Endothelial cell of umbilical vein (primary cell): ENCODE measurements around the gene PARS2. TPM values are rescaled to one million over a fixed set of nuclear protein-coding genes. Genes with fewer than 3 reads are reported as not detected.

Experiments used
- BruUV-seq: library from RNA; stranded (reverse); fragments of 400-500 nt; replicated peaks from 2 replicates; lab custom pipeline; 2021; lab: Mats Ljungman, UMichigan
- CTCF ChIA-PET: fragments of 300-600, 350-600 bp; sonication (Branson Sonifier 250); formaldehyde crosslinking; loops from one replicate; lab custom pipeline; 2021; ENCODE audit warnings: antibody characterized with exemption, inconsistent platforms; lab: Charles Lee
- POLR2A ChIA-PET: fragments of 300-600, 350-600 bp; sonication (Branson Sonifier 250); formaldehyde crosslinking; loops from one replicate; lab custom pipeline; 2021; ENCODE audit warnings: antibody characterized with exemption, inconsistent platforms; lab: Charles Lee
- DNase-seq: peaks from one replicate; pipeline ENCODE4 v3.0.0-alpha.2; 2011; ENCODE audit warnings: low read depth, low spot score
- FAIRE-seq: peaks from 2 replicates; lab custom pipeline; 2011; peaks lifted over from hg19 to GRCh38; lab: Jason Lieb, UNC
- H2AFZ ChIP-seq: 2 replicates; pipeline ENCODE4 v1.6.0; 2012; ENCODE audit warnings: low read depth, low read length, control low read depth, inconsistent platforms
- H3K27ac ChIP-seq: 2 replicates; pipeline ENCODE4 v1.5.1; 2011; ENCODE audit warnings: low read depth, mild to moderate bottlenecking, control low read depth, low read length, moderate library complexity; ENCODE audit not compliant: insufficient read depth
- H3K27me3 ChIP-seq, 2 experiments: 2 replicates each; pipeline versions ENCODE4 v1.6.0 to v1.6.1; 2011; ENCODE audit warnings: low read length in 2 of 2, mixed read lengths in 1 of 2; ENCODE audit not compliant: control insufficient read depth in 2 of 2, insufficient read depth in 2 of 2
- H3K36me3 ChIP-seq, 2 experiments: 2 replicates in 1 of 2; 3 replicates in 1 of 2; pipeline ENCODE4 v1.5.1; 2011; ENCODE audit warnings: low read length in 2 of 2, mild to moderate bottlenecking in 1 of 2, moderate library complexity in 1 of 2; ENCODE audit not compliant: control insufficient read depth in 2 of 2, insufficient read depth in 2 of 2; ENCODE audit errors: extremely low read depth in 1 of 2
- H3K4me1 ChIP-seq: 3 replicates; pipeline ENCODE4 v1.5.1; 2011; ENCODE audit warnings: mild to moderate bottlenecking, low read length; ENCODE audit not compliant: control insufficient read depth, insufficient read depth; ENCODE audit errors: extremely low read depth
- H3K4me2 ChIP-seq: 2 replicates; pipeline ENCODE4 v1.6.1; 2011; ENCODE audit warnings: low read length, control low read depth, mixed read lengths; ENCODE audit not compliant: insufficient read depth
- H3K4me3 ChIP-seq, 3 experiments: fragments of 200-600 bp in 1 of 3; sonication (generic), shearing (Covaris generic) in 1 of 3; replicated peaks in 1 of 3; 2 replicates each; pipeline ENCODE4 v1.5.1; 2011 to 2016; ENCODE audit warnings: control low read depth in 3 of 3, low read length in 3 of 3, mild to moderate bottlenecking in 2 of 3, inconsistent platforms in 1 of 3, low read depth in 1 of 3, moderate library complexity in 1 of 3; ENCODE audit not compliant: insufficient read depth in 1 of 3
- H3K79me2 ChIP-seq: 2 replicates; pipeline ENCODE4 v1.6.0; 2012; ENCODE audit warnings: low read length, inconsistent platforms; ENCODE audit not compliant: control insufficient read depth, insufficient read depth
- H3K9ac ChIP-seq: replicated peaks from 2 replicates; pipeline ENCODE3; 2011; ENCODE audit warnings: low read length, control low read depth; ENCODE audit not compliant: insufficient read depth; ENCODE audit errors: extremely low read depth
- H3K9me1 ChIP-seq: replicated peaks from 3 replicates; pipeline ENCODE4 v1.6.0; 2011; ENCODE audit warnings: mild to moderate bottlenecking, low read length; ENCODE audit not compliant: control insufficient read depth, insufficient read depth; ENCODE audit errors: extremely low read depth
- H3K9me3 ChIP-seq: replicated peaks from 2 replicates; pipeline ENCODE4 v1.5.1; 2012; ENCODE audit warnings: low read length, inconsistent platforms; ENCODE audit not compliant: control insufficient read depth, insufficient read depth
- H4K20me1 ChIP-seq: replicated peaks from 2 replicates; pipeline ENCODE3; 2011; ENCODE audit warnings: mild to moderate bottlenecking, low read length; ENCODE audit not compliant: control insufficient read depth, insufficient read depth; ENCODE audit errors: extremely low read depth
- EZH2 ChIP-seq: IDR thresholded peaks from 2 replicates; pipeline ENCODE4 v1.6.1; 2012; ENCODE audit warnings: borderline replicate concordance, low read depth, mild to moderate bottlenecking, moderate library complexity, low read length, inconsistent platforms; ENCODE audit not compliant: severe bottlenecking
- FOS ChIP-seq: IDR thresholded peaks from 2 replicates; pipeline ENCODE4 v1.6.1; 2011; ENCODE audit warnings: mild to moderate bottlenecking, low read length, moderate library complexity, borderline replicate concordance; ENCODE audit not compliant: insufficient read depth
- GATA2 ChIP-seq: IDR thresholded peaks from 2 replicates; pipeline ENCODE4 v1.7.0; 2011; ENCODE audit warnings: low read depth, mild to moderate bottlenecking, moderate library complexity, mixed read lengths, low read length; ENCODE audit not compliant: insufficient read length, insufficient read depth
- JUN ChIP-seq: IDR thresholded peaks from 2 replicates; pipeline ENCODE4 v1.6.1; 2011; ENCODE audit warnings: borderline replicate concordance, low read depth; ENCODE audit not compliant: insufficient read length, insufficient read depth
- MAX ChIP-seq: IDR thresholded peaks from 2 replicates; pipeline ENCODE4 v1.6.1; 2011; ENCODE audit not compliant: insufficient read depth, insufficient read length
- MYC ChIP-seq: IDR thresholded peaks from one replicate; pipeline ENCODE4 v1.6.1; 2011; ENCODE audit warnings: mild to moderate bottlenecking, low read depth, low read length
- POLR2A ChIP-seq: IDR thresholded peaks from 2 replicates; pipeline ENCODE4 v1.6.1; 2012; ENCODE audit warnings: low read depth, mild to moderate bottlenecking, control low read depth, low read length
- POLR2AphosphoS5 ChIP-seq: IDR thresholded peaks from 2 replicates; pipeline ENCODE4 v1.6.1; 2012; ENCODE audit warnings: low read depth, mild to moderate bottlenecking, control low read depth, low read length, moderate library complexity; ENCODE audit not compliant: insufficient read depth
- dilution Hi-C: fragments of 300-500 bp; cut with MboI; formaldehyde crosslinking; loops from one replicate; pipeline ENCODE4 v1.15.0; 2019; ENCODE audit warnings: low sequenced_read_pairs; ENCODE audit not compliant: extremely low pct_ligation_motif_present
- intact Hi-C: fragments of 100-400 bp; cut with micrococcal nuclease; formaldehyde crosslinking; loops from one replicate; pipeline ENCODE4 v1.10.0; 2022
- polyA plus RNA-seq, 4 experiments: library from polyadenylated mRNA; depleted of rRNA in 3 of 4; stranded (reverse) in 3 of 4; unstranded in 1 of 4; fragments of >200 nt; gene quantifications; 2 replicates each; pipeline versions ENCODE4 v1.2.1 to v1.2.3, GENCODE V29; 2011 to 2012; ENCODE audit warnings: missing spikeins in 1 of 4
- total RNA-seq: library from RNA; stranded (reverse); gene quantifications from 2 replicates; pipeline ENCODE4 v1.2.3, GENCODE V29; 2021
- TF ChIP-seq, protein P1 (sequence below), 2 donors: IDR thresholded peaks; 1 replicate in 1 of 2; 2 replicates in 1 of 2; pipeline ENCODE4 v1.5.1; 2011; ENCODE audit warnings: low read length in 2 of 2, mild to moderate bottlenecking in 2 of 2, moderate library complexity in 2 of 2, control low read depth in 1 of 2, inconsistent platforms in 1 of 2, low read depth in 1 of 2; ENCODE audit not compliant: insufficient read depth in 1 of 2; ENCODE audit errors: extremely low read depth in 1 of 2

The PARS2 gene
- total and polyA plus RNA-seq, 2 donors (not counting 3 experiments of a cell fraction or from before 2014, with no cell fraction given): 2.0 to 3.8 TPM

- Histone ChIP-seq H3K9me1 (no peaks in the 10 kb centered on the region), H3K36me3 (no peaks in the 10 kb centered on the region), H3K79me2 (no peaks in the 10 kb centered on the region), H3K9ac (no peak overlapping the region), H3K27ac (no peak overlapping the region), H3K4me2 (no peak overlapping the region), H4K20me1 (no peaks in the 10 kb centered on the region), H2AFZ (no peak overlapping the region), H3K4me3 (no peak overlapping the region), H3K9me3 (no peaks in the 10 kb centered on the region), H3K27me3 (peaks cover 0 to 13% of the 10 kb centered on the region in 2 experiments), H3K4me1 (peaks cover 5% of the 10 kb centered on the region)
- FAIRE-seq (no peak), DNase-seq (no peak)
- dilution Hi-C loops: no loop called here
- TF ChIP-seq EZH2 (no peak), POLR2AphosphoS5 (no peak), POLR2A (no peak), GATA2 (no peak), JUN (no peak), MYC (no peak), FOS (no peak), MAX (no peak)
- TF ChIP-seq, protein P1, sequence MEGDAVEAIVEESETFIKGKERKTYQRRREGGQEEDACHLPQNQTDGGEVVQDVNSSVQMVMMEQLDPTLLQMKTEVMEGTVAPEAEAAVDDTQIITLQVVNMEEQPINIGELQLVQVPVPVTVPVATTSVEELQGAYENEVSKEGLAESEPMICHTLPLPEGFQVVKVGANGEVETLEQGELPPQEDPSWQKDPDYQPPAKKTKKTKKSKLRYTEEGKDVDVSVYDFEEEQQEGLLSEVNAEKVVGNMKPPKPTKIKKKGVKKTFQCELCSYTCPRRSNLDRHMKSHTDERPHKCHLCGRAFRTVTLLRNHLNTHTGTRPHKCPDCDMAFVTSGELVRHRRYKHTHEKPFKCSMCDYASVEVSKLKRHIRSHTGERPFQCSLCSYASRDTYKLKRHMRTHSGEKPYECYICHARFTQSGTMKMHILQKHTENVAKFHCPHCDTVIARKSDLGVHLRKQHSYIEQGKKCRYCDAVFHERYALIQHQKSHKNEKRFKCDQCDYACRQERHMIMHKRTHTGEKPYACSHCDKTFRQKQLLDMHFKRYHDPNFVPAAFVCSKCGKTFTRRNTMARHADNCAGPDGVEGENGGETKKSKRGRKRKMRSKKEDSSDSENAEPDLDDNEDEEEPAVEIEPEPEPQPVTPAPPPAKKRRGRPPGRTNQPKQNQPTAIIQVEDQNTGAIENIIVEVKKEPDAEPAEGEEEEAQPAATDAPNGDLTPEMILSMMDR (IDR thresholded peaks at IDR 0.05; ENCODE audit: extremely low read depth in 1 of 2, insufficient read depth in 1 of 2, low read depth in 1 of 2, low read length in 2 of 2): no peak
- CTCF ChIA-PET: interaction anchor here (0.8 kb wide), 1 partner anchor 24 kb away, joined by 4 read pairs; no protein-coding TSS in a partner anchor
- no TSS peak for BruUV-seq
- intact Hi-C loops: loop anchor here (10.0 kb wide), 1 partner anchor 433 kb away; no protein-coding TSS in a partner anchor
- POLR2A ChIA-PET: no interaction called here
Measured at GRCh38 chr1:54768093-54768492, 3.8 kb upstream of the PARS2 start.
